HG03460 (cell line): ENCODE measurements around the gene DNAJB4.
"Not testable (repeated sequence)": the region's sequence is repeated elsewhere in the genome, so short reads cannot be mapped to it uniquely, and the experiment has no call there.

ENCODE experiments used
- ATAC-seq: cut with Tn5 transposase; IDR thresholded peaks from one replicate; pipeline ENCODE4 v1.9.1; 2021; ENCODE audit not compliant: unreplicated experiment

The DNAJB4 gene

DNA sequence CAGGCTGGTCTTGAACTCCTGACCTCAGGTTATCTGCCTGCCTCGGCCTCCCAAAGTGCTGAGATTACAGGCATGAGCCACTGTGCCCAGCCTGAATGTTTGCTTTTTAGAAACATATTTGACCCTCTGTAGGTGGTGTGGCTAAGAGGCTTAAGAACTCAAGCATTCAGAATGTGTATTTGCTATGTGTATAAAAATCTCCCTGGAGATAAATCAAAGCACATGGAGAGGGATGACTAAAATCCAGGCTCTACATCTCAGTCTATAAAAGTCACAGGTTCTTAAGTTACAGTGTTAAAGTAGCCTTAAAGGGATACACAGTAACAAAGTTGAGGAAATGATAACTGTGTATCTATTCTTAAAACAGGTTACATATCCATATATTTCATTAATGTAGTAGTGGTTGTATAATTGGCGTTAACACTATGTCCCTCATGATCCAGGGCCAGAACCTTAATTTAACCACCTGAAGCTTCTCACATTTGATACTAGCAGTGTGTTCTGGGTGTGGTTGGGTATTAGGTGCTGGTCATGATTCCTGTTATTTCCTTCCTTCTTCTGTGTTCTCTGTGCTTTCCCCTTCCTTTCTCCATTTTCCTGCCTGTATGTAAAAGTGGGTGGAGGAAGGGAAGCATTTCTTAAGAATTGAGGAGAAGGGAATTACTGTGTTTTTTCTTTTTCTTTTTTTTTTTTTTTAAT lies 57.2 kb downstream of the DNAJB4 start:
- no peak for ATAC-seq

DNA sequence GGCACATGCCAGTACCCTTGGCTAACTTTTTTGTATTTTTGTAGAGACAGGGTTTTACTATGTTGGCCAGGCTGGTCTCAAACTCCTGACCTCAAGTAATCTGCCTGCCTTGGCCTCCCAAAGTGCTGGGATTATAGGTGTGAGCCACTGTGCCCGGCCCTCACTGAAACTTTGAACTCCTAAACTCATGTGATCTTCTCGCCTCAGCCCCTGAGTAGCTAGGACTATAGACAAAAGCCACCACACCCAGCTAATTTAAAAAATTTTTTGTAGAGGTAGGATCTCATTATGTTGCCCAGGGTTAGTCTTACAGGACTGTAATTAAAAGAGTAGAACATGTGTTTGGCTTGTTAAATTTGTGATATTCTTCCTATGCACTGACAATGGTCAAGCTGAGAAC lies 60.1 kb downstream of the DNAJB4 start:
- ATAC-seq = not testable (repeated sequence)
